Right forelimb (tissue), 1 donor: ENCODE measurements around the gene NMT2.
A peak's percentile ranks its signal among the peaks of the same experiment; 100 is the strongest.

Source experiments
- DNase-seq: peaks from one replicate; pipeline ENCODE4 v3.0.0-alpha.2; 2018

NMT2 gene

GRCh38 chr10:15088428-15089261, 79.8 kb downstream of the NMT2 start, which contains the start of gene ACBD7:
ACBD7 (minus strand) TSS chr10:15088776; CDS start chr10:15088728, 48 bp downstream.
- DNase-seq = peak; percentile 84

GRCh38 chr10:15084502-15084922, 84.0 kb downstream of the NMT2 start:
- peak; percentile 68 for DNase-seq

- no peak for DNase-seq
These were observed 84.6 kb downstream of the NMT2 start for GRCh38 chr10:15083674-15084501.

DNA sequence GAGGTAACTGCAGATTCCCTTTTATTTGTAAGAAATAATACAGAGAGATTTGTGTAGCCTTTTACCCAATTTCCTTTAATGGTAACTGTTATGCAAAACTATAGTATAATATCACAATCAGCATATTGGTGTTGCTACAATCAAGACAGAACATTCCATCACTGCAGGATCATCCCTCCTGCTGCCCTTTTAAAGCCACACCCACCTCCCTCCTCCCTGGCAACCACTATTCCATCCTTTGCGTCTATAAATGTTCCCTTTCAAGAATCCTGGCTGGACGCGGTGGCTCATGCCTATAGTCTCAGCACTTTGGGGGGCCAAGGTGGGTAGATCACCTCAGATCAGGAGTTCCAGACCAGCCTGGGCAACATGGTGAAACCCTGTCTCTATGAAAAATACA, 93.1 kb downstream of the NMT2 start:
- DNase-seq = no peak

- DNase-seq = no peak
These were observed 96.1 kb downstream of the NMT2 start for GRCh38 chr10:15072358-15072757.

GRCh38 chr10:15069230-15069629, 99.3 kb downstream of the NMT2 start:
- no peak for DNase-seq

DNA sequence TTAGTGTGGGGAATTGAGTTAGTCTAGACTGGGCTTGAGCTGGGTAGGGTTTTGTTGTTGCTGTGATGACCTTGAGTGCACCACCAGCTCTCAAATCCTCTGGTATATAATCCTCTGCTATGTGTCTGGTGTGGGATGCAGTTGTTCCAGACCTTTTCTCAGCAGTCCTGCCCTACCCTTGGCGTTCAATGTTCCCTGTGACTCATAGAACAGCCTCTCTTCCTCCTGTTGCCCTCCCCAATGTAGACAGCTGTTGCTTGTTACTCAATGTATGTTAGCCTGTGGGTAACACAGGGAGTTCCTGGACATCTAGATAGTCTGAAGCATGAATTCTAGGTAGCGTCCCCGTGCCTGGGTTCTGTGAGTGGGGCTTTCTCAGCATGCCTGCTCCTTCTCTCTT, 99.7 kb downstream of the NMT2 start:
- no peak for DNase-seq

- no peak for DNase-seq
These were observed 101.3 kb downstream of the NMT2 start for GRCh38 chr10:15067154-15067553.

DNA sequence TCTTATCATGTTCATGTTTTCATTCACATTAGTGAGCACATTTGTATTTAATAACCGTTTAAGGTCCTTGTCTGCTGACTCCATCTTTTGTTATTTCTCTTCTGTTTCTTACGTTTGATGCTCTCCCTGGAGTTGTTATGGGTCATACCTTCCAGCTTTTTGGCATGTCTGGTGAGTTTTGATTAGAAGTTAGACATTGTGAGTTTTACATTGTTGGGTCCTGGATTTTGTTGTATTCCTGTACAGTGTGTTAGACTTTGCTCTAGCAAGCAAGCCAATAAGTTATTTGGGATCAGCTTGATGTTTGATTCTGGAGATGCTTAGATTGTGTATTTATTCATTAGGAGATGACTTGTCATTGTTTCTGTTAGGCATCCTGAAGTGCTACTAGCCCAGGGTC, 107.9 kb downstream of the NMT2 start:
- DNase-seq = no peak

DNA sequence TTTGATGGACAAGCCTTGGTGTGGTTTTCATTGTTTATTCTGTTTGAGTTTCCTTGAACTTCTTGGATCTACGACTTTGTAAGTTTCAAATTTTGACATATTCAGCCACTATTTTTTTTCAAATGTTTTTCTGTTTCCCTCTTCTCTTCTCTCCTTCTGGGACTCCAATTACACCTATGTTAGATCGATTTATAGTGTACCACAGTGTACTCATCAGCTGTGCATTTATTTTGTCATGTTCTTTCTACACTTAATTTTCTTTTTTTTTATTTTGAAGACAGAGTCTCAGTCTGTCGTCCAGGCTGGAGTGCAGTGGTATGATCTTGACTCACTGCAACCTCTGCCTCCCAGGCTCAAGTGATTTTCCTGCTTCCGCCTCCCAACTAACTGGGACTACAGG, 108.6 kb downstream of the NMT2 start:
- no peak for DNase-seq

DNA sequence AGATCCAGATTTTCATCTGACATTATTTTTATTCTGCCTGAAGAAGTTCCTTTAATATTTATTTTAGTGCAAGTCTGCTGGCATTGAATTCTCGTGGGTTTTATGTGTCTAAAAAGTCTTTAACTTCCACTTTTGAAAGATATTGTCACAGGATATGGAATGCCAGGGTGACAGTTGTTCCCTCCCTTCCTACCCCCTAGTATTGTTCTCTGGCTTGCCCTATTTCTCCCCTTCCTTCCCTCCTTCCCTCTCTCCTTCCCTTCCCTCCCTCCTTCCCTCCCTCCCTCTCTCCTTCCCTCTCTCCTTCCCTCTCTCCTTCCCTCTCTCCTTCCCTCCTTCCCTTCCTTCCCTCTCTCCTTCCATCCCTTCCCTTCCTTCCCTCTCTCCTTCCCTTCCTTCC, 109.8 kb downstream of the NMT2 start:
- DNase-seq = no peak
